ENCODE data around the gene DSTN. TPM values are rescaled to one million over a fixed set of nuclear protein-coding genes. Genes with fewer than 3 reads are reported as not detected.

Gene DSTN
- total RNA-seq, 1 donor from 2014 or later = 61.2 TPM

DNA sequence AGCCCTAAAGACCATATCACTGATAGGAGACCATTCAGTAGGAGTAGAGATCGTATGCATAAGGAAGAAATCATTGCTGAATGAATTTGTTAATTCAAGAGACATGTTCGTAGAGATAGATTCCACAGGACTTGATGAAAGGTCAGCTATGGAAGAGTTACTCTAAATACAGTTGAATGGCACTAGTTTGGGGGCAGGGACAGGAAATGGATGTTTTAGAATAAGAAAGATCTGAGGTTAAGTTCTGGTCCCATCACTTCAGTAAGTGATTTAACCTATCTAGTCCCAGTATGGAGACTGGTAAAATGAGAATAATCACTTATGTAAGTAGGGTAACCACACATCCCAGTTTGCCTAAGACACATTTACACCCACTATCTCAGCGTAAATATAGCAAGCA is 35.8 kb upstream of the DSTN start:
- Mint-ChIP-seq H3K36me3 (ENCODE audit: low read depth) (no peaks in the 10 kb centered on the region), H3K27me3 (ENCODE audit: low read depth) (peaks cover 16% of the 10 kb centered on the region), H3K27ac (no peak overlapping the region), H3K4me3 (ENCODE audit: low read depth) (no peak overlapping the region), H3K4me1 (ENCODE audit: low read depth) (peaks cover 35% of the 10 kb centered on the region), H3K9me3 (no peaks in the 10 kb centered on the region)
- intact Hi-C loops (cut with micrococcal nuclease) = loop anchor here (5.0 to 10.0 kb wide), 3 partner anchors 131 to 431 kb away; partner anchors contain the start of genes MGME1 and SNX5
- no peak for DNase-seq (ENCODE audit: low spot score)

DNA sequence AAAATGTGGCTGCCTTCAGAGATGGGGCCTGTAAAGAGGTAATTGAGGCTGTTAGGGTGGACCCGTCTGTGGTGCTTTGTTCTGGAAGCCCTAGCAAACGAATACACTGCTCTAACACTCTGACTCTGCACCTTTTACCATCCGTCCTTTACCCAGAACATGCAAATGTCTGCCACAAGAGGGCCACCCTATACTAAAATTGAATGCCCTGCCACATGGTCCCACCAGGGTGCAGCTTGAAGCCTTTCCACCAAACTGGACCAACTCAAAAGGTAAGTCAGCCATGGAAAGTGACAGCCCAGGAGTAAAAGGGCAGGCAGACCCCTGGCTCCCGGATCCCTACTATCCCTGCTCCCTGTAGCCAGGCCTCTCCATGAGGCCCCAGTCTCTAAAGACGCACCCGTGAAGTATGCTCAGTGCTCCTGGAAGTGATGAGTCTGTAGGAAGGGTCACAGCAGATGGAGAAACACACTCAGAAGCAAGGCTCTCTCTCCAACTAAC is 32.9 kb upstream of the DSTN start:
- H3K4me1 Mint-ChIP-seq (ENCODE audit: low read depth) = peaks cover 26% of the 10 kb centered on the region
- no peaks in the 10 kb centered on the region for H3K9me3 Mint-ChIP-seq
- peaks cover 22% of the 10 kb centered on the region for H3K27me3 Mint-ChIP-seq (ENCODE audit: low read depth)
- intact Hi-C loops (cut with micrococcal nuclease) = loop anchor here (1.0 to 10.0 kb wide), 6 partner anchors 26 to 428 kb away; partner anchors contain the start of genes MGME1, RRBP1 and SNX5
- H3K27ac Mint-ChIP-seq = no peak overlapping the region
- H3K4me3 Mint-ChIP-seq (ENCODE audit: low read depth) = no peak overlapping the region
- peak; percentile 61 for DNase-seq (ENCODE audit: low spot score)
- no peaks in the 10 kb centered on the region for H3K36me3 Mint-ChIP-seq (ENCODE audit: low read depth)

DNA sequence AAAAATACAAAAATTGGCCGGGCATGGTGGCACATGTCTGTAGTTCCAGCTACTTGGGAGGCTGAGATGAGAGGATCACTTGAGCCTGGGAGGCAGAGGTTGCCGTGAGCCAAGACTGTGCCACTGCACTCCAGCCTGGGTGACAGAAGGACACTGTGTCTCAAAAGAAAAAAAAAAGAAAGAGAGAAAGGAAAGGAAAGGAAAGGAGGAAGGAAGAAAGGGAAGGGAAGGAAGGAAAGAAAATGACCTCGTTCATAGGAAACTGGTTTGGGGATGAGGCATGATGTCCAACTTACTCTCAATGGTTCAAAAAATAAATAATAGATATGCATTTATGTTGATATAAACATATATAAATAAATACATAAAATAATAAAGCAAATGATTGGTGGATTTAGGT is 31.9 kb upstream of the DSTN start:
- no peak overlapping the region for H3K27ac Mint-ChIP-seq
- H3K27me3 Mint-ChIP-seq (ENCODE audit: low read depth) = peaks cover 28% of the 10 kb centered on the region
- DNase-seq (ENCODE audit: low spot score) = no peak
- intact Hi-C loops (cut with micrococcal nuclease) = loop anchor here (1.0 to 10.0 kb wide), 6 partner anchors 25 to 427 kb away; partner anchors contain the start of genes MGME1, RRBP1 and SNX5
- no peak overlapping the region for H3K4me3 Mint-ChIP-seq (ENCODE audit: low read depth)
- H3K4me1 Mint-ChIP-seq (ENCODE audit: low read depth) = peaks cover 26% of the 10 kb centered on the region
- no peaks in the 10 kb centered on the region for H3K9me3 Mint-ChIP-seq
- H3K36me3 Mint-ChIP-seq (ENCODE audit: low read depth) = no peaks in the 10 kb centered on the region

DNA sequence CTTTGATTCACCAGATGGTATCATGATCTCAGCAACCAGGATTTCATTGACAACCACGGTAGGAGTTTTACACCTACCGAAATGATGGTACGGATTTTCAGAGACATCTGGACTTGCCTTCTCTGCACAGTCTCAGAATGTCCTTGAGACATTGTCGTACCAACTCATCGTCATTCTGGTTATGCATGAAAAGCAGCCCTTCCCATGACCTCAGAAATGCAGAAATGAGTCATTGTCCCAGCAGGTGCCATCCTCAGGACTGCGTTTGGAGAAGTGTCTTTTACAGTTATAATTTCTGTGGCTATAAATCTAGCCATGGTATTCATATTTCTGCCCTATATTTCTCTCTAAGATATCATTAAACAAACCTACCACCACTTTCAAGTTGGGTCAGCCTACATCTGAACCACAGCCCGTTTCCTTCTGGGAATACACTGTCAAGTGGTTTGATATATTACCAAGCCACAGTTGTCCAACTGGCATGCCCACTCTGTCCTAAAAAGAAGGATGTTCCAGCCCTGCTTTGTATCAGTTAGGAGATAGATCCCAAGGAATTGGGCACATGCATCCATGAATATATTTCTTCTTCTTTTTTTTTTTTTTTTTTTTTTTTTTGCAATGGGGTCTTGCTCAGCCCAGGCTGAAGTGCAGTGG is 31.2 kb upstream of the DSTN start:
- Mint-ChIP-seq H3K9me3 (no peaks in the 10 kb centered on the region), H3K4me1 (ENCODE audit: low read depth) (peaks cover 22% of the 10 kb centered on the region), H3K27me3 (ENCODE audit: low read depth) (peaks cover 34% of the 10 kb centered on the region), H3K4me3 (ENCODE audit: low read depth) (no peak overlapping the region), H3K36me3 (ENCODE audit: low read depth) (no peaks in the 10 kb centered on the region), H3K27ac (no peak overlapping the region)
- intact Hi-C loops (cut with micrococcal nuclease) = loop anchor here (5.0 to 10.0 kb wide), 3 partner anchors 126 to 426 kb away; partner anchors contain the start of genes MGME1, RRBP1 and SNX5
- no peak for DNase-seq (ENCODE audit: low spot score)

DNA sequence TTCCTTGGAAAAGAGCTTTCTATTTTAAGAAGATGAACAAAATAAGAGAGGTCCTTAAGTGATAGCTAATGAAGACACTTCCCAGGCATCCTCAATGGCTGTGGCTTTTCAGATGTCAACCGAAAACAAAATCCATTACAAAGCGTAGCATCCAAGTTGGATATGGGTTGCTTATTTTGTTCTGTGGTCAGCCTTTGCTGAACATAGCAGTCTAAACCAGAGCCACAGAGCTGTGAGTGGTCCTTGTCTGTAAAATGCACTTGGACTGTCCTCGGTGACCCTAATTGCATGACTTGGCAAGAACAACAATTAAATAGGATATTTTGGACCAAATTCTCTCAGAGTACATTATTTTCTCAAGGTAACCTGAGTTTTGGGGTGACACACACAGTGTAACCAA is 28.3 kb upstream of the DSTN start:
- Mint-ChIP-seq H3K27ac (no peak overlapping the region), H3K9me3 (no peaks in the 10 kb centered on the region), H3K36me3 (ENCODE audit: low read depth) (no peaks in the 10 kb centered on the region), H3K27me3 (ENCODE audit: low read depth) (peaks cover 50% of the 10 kb centered on the region), H3K4me1 (ENCODE audit: low read depth) (peaks cover 13% of the 10 kb centered on the region), H3K4me3 (ENCODE audit: low read depth) (no peak overlapping the region)
- intact Hi-C loops (cut with micrococcal nuclease) = no loop called here
- DNase-seq (ENCODE audit: low spot score) = no peak

DNA sequence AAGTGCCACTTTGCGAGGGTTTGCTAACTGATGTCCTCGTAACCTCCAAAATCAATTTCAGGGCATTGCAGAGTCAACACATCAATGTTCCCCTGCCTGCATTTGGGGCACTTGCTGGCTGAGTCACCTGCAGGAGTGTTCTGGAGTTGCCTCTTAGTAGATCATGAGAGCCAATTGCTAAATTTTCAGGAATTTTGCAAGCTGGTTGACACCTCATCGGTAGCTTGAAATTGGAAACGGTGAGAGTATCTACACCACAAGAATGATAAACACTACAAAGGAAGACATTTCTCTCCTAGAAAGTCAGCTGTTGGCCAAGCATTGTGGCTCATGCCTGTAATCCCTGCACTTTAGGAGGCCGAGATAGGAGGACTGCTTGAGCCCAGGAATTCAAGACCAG is 27.9 kb upstream of the DSTN start:
- no peak overlapping the region for H3K27ac Mint-ChIP-seq
- H3K4me3 Mint-ChIP-seq (ENCODE audit: low read depth) = no peak overlapping the region
- no peaks in the 10 kb centered on the region for H3K9me3 Mint-ChIP-seq

DNA sequence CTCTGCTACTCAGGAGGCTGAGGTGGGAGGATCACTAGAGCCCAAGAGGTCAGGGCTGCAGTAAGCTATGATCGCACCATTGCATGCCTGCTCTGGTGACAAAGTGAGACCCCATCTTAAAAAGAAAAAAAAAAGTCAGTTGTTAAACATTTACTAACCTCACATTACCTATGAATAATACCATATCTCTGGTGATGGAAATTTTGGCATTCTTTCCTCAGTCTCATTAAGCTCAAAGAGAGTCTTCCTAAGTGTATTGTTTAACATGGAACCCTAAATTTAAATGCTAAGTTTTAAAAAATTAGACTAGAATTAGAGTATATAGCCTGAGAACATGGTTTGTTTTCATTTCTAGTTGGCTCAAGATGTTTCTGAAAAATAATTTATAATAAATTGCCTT is 27.4 kb upstream of the DSTN start:
- intact Hi-C loops (cut with micrococcal nuclease) = no loop called here
- no peak overlapping the region for H3K27ac Mint-ChIP-seq
- H3K4me3 Mint-ChIP-seq (ENCODE audit: low read depth) = no peak overlapping the region
- H3K9me3 Mint-ChIP-seq = no peaks in the 10 kb centered on the region
- peaks cover 6% of the 10 kb centered on the region for H3K4me1 Mint-ChIP-seq (ENCODE audit: low read depth)
- no peak for DNase-seq (ENCODE audit: low spot score)
- no peaks in the 10 kb centered on the region for H3K36me3 Mint-ChIP-seq (ENCODE audit: low read depth)
- peaks cover 52% of the 10 kb centered on the region for H3K27me3 Mint-ChIP-seq (ENCODE audit: low read depth)

More for the DNA sequence above, 27.9 kb upstream of the DSTN start:
- H3K36me3 Mint-ChIP-seq (ENCODE audit: low read depth) = no peaks in the 10 kb centered on the region
- peaks cover 50% of the 10 kb centered on the region for H3K27me3 Mint-ChIP-seq (ENCODE audit: low read depth)
- intact Hi-C loops (cut with micrococcal nuclease) = no loop called here
- peaks cover 9% of the 10 kb centered on the region for H3K4me1 Mint-ChIP-seq (ENCODE audit: low read depth)
- no peak for DNase-seq (ENCODE audit: low spot score)

DNA sequence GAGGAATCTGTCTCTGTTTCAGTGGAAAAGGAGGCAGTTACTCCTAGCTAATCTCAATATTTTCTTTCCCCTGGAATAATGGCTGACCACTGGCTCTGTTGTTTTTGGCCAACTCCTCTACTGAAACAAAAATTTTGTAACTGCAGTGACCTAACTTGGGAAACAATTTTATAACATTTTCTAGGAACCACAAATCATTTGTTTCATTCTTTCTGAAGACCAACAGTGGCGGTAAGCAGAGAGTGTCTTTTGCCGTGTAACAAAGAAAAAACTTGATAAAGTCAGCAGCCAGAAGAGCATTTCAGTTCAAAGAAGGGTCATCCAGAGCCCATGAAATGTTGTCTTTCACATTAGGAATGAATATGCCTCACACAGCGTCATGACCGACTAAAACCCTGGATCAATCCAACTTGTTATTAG is 26.9 kb upstream of the DSTN start:
- no peak overlapping the region for H3K27ac Mint-ChIP-seq
- intact Hi-C loops (cut with micrococcal nuclease) = no loop called here

DNA sequence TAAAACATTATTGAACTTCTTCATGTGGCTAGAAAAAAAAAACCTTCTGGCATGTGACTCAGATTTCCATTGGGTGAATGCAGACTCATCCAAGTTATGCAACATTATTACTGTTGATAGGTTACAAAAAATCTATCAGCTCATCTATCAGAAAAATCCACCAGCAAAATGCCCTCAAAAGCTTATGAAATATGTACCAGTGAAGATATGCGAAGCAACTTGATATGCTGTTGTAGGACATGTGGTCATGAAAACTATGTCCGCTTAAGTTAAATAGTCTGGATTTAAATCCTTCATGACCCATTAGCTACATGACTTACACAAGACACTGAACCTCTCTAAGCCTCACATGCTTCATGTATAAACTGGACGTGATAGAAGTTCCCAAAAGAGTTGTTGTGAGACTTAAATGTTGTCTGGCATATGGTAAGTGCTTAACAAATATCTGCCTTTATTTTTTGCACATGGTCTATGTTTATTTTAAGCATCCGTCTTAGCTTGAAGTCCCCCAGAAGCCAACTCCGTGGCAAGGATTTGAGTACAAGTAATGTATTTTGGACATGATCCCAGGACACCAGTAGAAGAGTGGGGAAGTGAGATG is 26.2 kb upstream of the DSTN start:
- Mint-ChIP-seq H3K9me3 (no peaks in the 10 kb centered on the region), H3K4me1 (ENCODE audit: low read depth) (peaks cover 2% of the 10 kb centered on the region), H3K27ac (no peak overlapping the region), H3K36me3 (ENCODE audit: low read depth) (no peaks in the 10 kb centered on the region), H3K27me3 (ENCODE audit: low read depth) (peaks cover 52% of the 10 kb centered on the region), H3K4me3 (ENCODE audit: low read depth) (no peak overlapping the region)
- intact Hi-C loops (cut with micrococcal nuclease) = no loop called here
- no peak for DNase-seq (ENCODE audit: low spot score)

More for the DNA sequence above, 26.9 kb upstream of the DSTN start:
- H3K4me1 Mint-ChIP-seq (ENCODE audit: low read depth) = peaks cover 6% of the 10 kb centered on the region
- no peaks in the 10 kb centered on the region for H3K36me3 Mint-ChIP-seq (ENCODE audit: low read depth)
- H3K4me3 Mint-ChIP-seq (ENCODE audit: low read depth) = no peak overlapping the region
- no peaks in the 10 kb centered on the region for H3K9me3 Mint-ChIP-seq
- DNase-seq (ENCODE audit: low spot score) = no peak
- H3K27me3 Mint-ChIP-seq (ENCODE audit: low read depth) = peaks cover 53% of the 10 kb centered on the region

DNA sequence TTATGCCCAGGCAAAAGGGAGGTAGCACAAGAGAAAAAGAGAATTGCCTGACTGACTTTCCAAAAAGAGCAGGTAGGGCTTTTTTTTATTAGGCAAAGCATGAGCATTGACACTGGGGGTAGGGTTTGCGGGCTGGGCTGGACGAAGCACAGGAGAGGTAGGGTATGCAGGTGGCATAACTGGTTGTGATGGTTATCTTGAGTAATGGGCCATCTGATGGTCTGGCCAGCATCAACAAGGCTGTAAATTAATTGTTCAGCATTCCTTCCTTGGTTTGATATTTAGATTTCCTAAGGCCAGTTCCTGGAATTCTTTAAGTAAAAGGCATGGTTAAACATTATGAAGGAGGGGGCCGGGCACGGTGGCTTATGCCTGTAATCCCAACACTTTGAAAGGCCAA is 24.7 kb upstream of the DSTN start:
- H3K4me3 Mint-ChIP-seq (ENCODE audit: low read depth) = no peak overlapping the region
- H3K27me3 Mint-ChIP-seq (ENCODE audit: low read depth) = peaks cover 54% of the 10 kb centered on the region
- intact Hi-C loops (cut with micrococcal nuclease) = no loop called here
- no peak overlapping the region for H3K27ac Mint-ChIP-seq
- H3K36me3 Mint-ChIP-seq (ENCODE audit: low read depth) = no peaks in the 10 kb centered on the region
- no peaks in the 10 kb centered on the region for H3K4me1 Mint-ChIP-seq (ENCODE audit: low read depth)
- H3K9me3 Mint-ChIP-seq = no peaks in the 10 kb centered on the region
- no peak for DNase-seq (ENCODE audit: low spot score)

DNA sequence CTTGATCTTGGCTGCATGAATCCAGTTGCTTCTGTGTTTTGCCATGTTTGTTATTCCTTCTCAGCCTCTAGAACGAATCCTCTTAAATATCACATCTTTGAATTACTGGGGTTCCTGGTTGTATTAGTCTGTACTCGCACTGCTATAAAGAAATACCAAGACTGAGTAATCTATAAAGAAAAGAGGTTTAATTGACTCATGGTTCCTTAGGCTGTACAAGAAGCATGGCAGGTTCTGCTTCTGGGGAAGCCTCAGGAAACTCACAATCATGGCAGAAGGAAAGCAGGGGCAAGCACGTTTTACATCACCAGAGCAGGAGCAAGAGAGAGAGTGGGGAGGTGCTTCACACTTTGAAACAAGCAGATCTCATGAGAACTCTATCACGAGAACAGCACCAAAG is 20.7 kb upstream of the DSTN start:
- intact Hi-C loops (cut with micrococcal nuclease) = no loop called here
- H3K27ac Mint-ChIP-seq = no peak overlapping the region
- H3K36me3 Mint-ChIP-seq (ENCODE audit: low read depth) = no peaks in the 10 kb centered on the region
- H3K9me3 Mint-ChIP-seq = no peaks in the 10 kb centered on the region
- H3K4me3 Mint-ChIP-seq (ENCODE audit: low read depth) = no peak overlapping the region
- no peaks in the 10 kb centered on the region for H3K4me1 Mint-ChIP-seq (ENCODE audit: low read depth)
- peaks cover 26% of the 10 kb centered on the region for H3K27me3 Mint-ChIP-seq (ENCODE audit: low read depth)
- DNase-seq (ENCODE audit: low spot score) = no peak

DNA sequence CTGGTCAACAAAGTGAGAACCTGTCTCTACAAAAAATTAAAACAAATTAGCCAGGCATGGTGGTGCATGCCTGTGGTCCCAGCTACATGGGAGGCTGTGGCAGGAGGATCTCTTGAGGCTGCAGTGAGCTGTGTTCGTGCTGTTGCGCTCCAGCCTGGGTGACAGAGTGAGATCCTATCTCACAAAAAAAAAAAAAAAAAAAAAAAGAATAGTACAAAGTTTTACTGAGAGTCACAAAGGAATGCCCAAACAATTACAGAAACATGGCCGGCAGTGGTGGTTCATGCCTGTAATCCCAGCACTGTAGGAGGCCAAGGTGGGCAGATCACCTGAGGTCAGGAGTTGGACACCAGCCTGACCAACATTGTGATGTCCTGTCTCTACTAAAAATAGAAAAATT is 14.8 kb upstream of the DSTN start:
- intact Hi-C loops (cut with micrococcal nuclease) = loop anchor here (5.0 kb wide), 1 partner anchor 437 kb away; no protein-coding TSS in a partner anchor
- Mint-ChIP-seq H3K4me3 (ENCODE audit: low read depth) (no peak overlapping the region), H3K27me3 (ENCODE audit: low read depth) (peaks cover 2% of the 10 kb centered on the region), H3K9me3 (no peaks in the 10 kb centered on the region), H3K27ac (no peak overlapping the region), H3K36me3 (ENCODE audit: low read depth) (no peaks in the 10 kb centered on the region), H3K4me1 (ENCODE audit: low read depth) (peaks cover 22% of the 10 kb centered on the region)
- no peak for DNase-seq (ENCODE audit: low spot score)
